ENCODE measurements around the gene LRCH3.

GRCh38 chr3:197811343-197811742 lies 20.3 kb downstream of the LRCH3 start:
- TF ChIP-seq CTCF (IDR thresholded peaks at IDR 0.05; ENCODE audit: poor library complexity) = no peak
- no peak for TF ChIP-seq EZH2 (IDR thresholded peaks at IDR 0.05; ENCODE audit: borderline replicate concordance)
- no peak for TF ChIP-seq EZH2phosphoT487 (IDR thresholded peaks at IDR 0.05; ENCODE audit: low read depth, severe bottlenecking, unreplicated experiment)

Data from hepatocyte (in vitro differentiated cells).